HEK293T (cell line): ENCODE results near the gene TTC13.
"Not testable (repeated sequence)": the region's sequence is repeated elsewhere in the genome, so short reads cannot be mapped to it uniquely, and the experiment has no call there.

Experiments
- CTCF ChIA-PET: fragments of 350-600 bp; formaldehyde crosslinking; extraction: SDS; loops from one replicate; lab custom pipeline; 2021; ENCODE audit warnings: antibody characterized with exemption, inconsistent platforms; lab: Yijun Ruan, JAX
- POLR2A ChIA-PET: fragments of 350-600 bp; formaldehyde crosslinking; extraction: SDS; loops from one replicate; lab custom pipeline; 2020; ENCODE audit warnings: antibody characterized with exemption, inconsistent platforms; lab: Yijun Ruan, JAX
- DNase-seq: peaks from one replicate; pipeline ENCODE4 v3.0.0; 2012; ENCODE audit warnings: mixed read lengths; ENCODE audit errors: extremely low spot score
- ARNT ChIP-seq: fragments of 450-650 bp; IDR thresholded peaks from 2 replicates; pipeline ENCODE4 v1.6.1; 2017; ENCODE audit warnings: mild to moderate bottlenecking
- BHLHE40 ChIP-seq: fragments of 450-650 bp; IDR thresholded peaks from 2 replicates; pipeline ENCODE4 v1.6.1; 2016; ENCODE audit warnings: mild to moderate bottlenecking, moderate library complexity, borderline replicate concordance
- CTBP1 ChIP-seq: fragments of 450-650 bp; IDR thresholded peaks from 2 replicates; pipeline ENCODE4 v1.6.1; 2016; ENCODE audit warnings: borderline replicate concordance
- ELF4 ChIP-seq: fragments of 450-650 bp; IDR thresholded peaks from 2 replicates; pipeline ENCODE4 v1.6.1; 2017; ENCODE audit warnings: antibody characterized with exemption
- FOXA1 ChIP-seq: fragments of 450-650 bp; IDR thresholded peaks from 2 replicates; pipeline ENCODE4 v1.6.1; 2016; ENCODE audit warnings: mild to moderate bottlenecking
- FOXK2 ChIP-seq: fragments of 450-650 bp; IDR thresholded peaks from 2 replicates; pipeline ENCODE4 v1.6.1; 2016; ENCODE audit warnings: mild to moderate bottlenecking
- FOXM1 ChIP-seq: fragments of 450-650 bp; IDR thresholded peaks from 2 replicates; pipeline ENCODE4 v1.6.1; 2017; ENCODE audit warnings: mild to moderate bottlenecking, borderline replicate concordance
- HDGF ChIP-seq: fragments of 450-650 bp; IDR thresholded peaks from 2 replicates; pipeline ENCODE4 v1.6.1; 2017; ENCODE audit warnings: antibody characterized with exemption, borderline replicate concordance
- L3MBTL2 ChIP-seq: fragments of 450-650 bp; conservative IDR thresholded peaks from 2 replicates; pipeline ENCODE4 v1.6.1; 2016; ENCODE audit warnings: mild to moderate bottlenecking
- LEF1 ChIP-seq: fragments of 450-650 bp; IDR thresholded peaks from 2 replicates; pipeline ENCODE4 v1.6.1; 2017; ENCODE audit warnings: mild to moderate bottlenecking, borderline replicate concordance
- NFRKB ChIP-seq: fragments of 450-650 bp; IDR thresholded peaks from 2 replicates; pipeline ENCODE4 v1.6.1; 2016; ENCODE audit warnings: mild to moderate bottlenecking, moderate library complexity
- PKNOX1 ChIP-seq: fragments of 450-650 bp; IDR thresholded peaks from 2 replicates; pipeline ENCODE4 v1.6.1; 2016
- SP1 ChIP-seq: fragments of 450-650 bp; IDR thresholded peaks from 2 replicates; pipeline ENCODE4 v1.6.1; 2017
- SUZ12 ChIP-seq: fragments of 450-650 bp; IDR thresholded peaks from 2 replicates; pipeline ENCODE4 v1.6.1; 2016; ENCODE audit warnings: mild to moderate bottlenecking
- TARDBP ChIP-seq: fragments of 450-650 bp; IDR thresholded peaks from 2 replicates; pipeline ENCODE4 v1.6.1; 2016
- ZNF384 ChIP-seq: fragments of 450-650 bp; IDR thresholded peaks from 2 replicates; pipeline ENCODE4 v1.6.1; 2016

TTC13 gene

GRCh38 chr1:231023150-231023549 is 44.5 kb upstream of the TTC13 start:
- ChIA-PET POLR2A (no interaction called here), CTCF (no interaction called here)
- TF ChIP-seq BHLHE40 = no peak
- no peak for DNase-seq

GRCh38 chr1:231022543-231022942 is 43.9 kb upstream of the TTC13 start:
- POLR2A ChIA-PET, DNase-seq, CTCF ChIA-PET: not testable (repeated sequence)

- ChIA-PET POLR2A (interaction anchor here (0.7 kb wide), 1 partner anchor 11 kb away, joined by 3 read pairs; no protein-coding TSS in a partner anchor), CTCF (interaction anchor here (0.6 kb wide), 1 partner anchor 36 kb away, joined by 9 read pairs; no protein-coding TSS in a partner anchor)
Measured at GRCh38 chr1:231021540-231022031, 42.9 kb upstream of the TTC13 start.

GRCh38 chr1:231020816-231021215 is 42.2 kb upstream of the TTC13 start:
- no peak for DNase-seq
- ChIA-PET POLR2A (interaction anchor here (0.7 kb wide), 1 partner anchor 10 kb away, joined by 3 read pairs; no protein-coding TSS in a partner anchor), CTCF (no interaction called here)
- TF ChIP-seq FOXK2 (no peak), BHLHE40 (no peak), FOXM1 (no peak), ELF4 (no peak)

More at GRCh38 chr1:231021540-231022031, 42.9 kb upstream of the TTC13 start:
- DNase-seq = no peak
- TF ChIP-seq ARNT (no peak), SP1 (no peak), CTBP1 (no peak), LEF1 (no peak)

GRCh38 chr1:231020139-231020601 is 41.5 kb upstream of the TTC13 start:
- POLR2A ChIA-PET = no interaction called here
- no peak for TF ChIP-seq NFRKB
- TF ChIP-seq ZNF384 = no peak
- TF ChIP-seq HDGF = no peak
- TF ChIP-seq ARNT = no peak
- no peak for TF ChIP-seq FOXM1
- TF ChIP-seq SP1 = no peak
- no peak for TF ChIP-seq FOXK2
- TF ChIP-seq BHLHE40 = no peak
- TF ChIP-seq ELF4 = no peak
- DNase-seq = no peak
- CTCF ChIA-PET = no interaction called here

GRCh38 chr1:231019711-231020110 is 41.0 kb upstream of the TTC13 start:
- no peak for DNase-seq
- POLR2A ChIA-PET = no interaction called here
- CTCF ChIA-PET = no interaction called here
- TF ChIP-seq ZNF384 = no peak
- no peak for TF ChIP-seq TARDBP
- no peak for TF ChIP-seq L3MBTL2
- no peak for TF ChIP-seq HDGF
- TF ChIP-seq BHLHE40 = no peak
- no peak for TF ChIP-seq FOXK2
- no peak for TF ChIP-seq SP1
- no peak for TF ChIP-seq PKNOX1
- TF ChIP-seq ARNT = no peak
- no peak for TF ChIP-seq SUZ12
- TF ChIP-seq NFRKB = no peak
- TF ChIP-seq FOXM1 = no peak
- no peak for TF ChIP-seq ELF4
- TF ChIP-seq CTBP1 = no peak
- no peak for TF ChIP-seq LEF1
- no peak for TF ChIP-seq FOXA1

- ChIA-PET CTCF (no interaction called here), POLR2A (no interaction called here)
- no peak for TF ChIP-seq HDGF
- no peak for TF ChIP-seq CTBP1
- no peak for TF ChIP-seq FOXA1
- no peak for TF ChIP-seq L3MBTL2
- TF ChIP-seq PKNOX1 = no peak
- no peak for TF ChIP-seq FOXM1
- TF ChIP-seq LEF1 = no peak
- no peak for TF ChIP-seq NFRKB
- no peak for DNase-seq
Measured at GRCh38 chr1:231016966-231017365, 38.3 kb upstream of the TTC13 start.

- no peak for TF ChIP-seq PKNOX1
- no peak for TF ChIP-seq FOXM1
- no peak for TF ChIP-seq SUZ12
- no peak for TF ChIP-seq L3MBTL2
- TF ChIP-seq CTBP1 = no peak
- TF ChIP-seq HDGF = no peak
- TF ChIP-seq FOXK2 = no peak
- TF ChIP-seq ZNF384 = no peak
- TF ChIP-seq SP1 = no peak
- TF ChIP-seq ELF4 = no peak
- CTCF ChIA-PET = interaction anchor here (1.4 kb wide), 1 partner anchor 194 kb away, joined by 9 read pairs; no protein-coding TSS in a partner anchor
- POLR2A ChIA-PET = no interaction called here
- DNase-seq = no peak
Measured at GRCh38 chr1:231016234-231016633, 37.6 kb upstream of the TTC13 start.
